Measurements from ENCODE around the gene TUBB2B. TPM values are rescaled to one million over a fixed set of nuclear protein-coding genes. Genes with fewer than 3 reads are reported as not detected.

Gene TUBB2B
- total RNA-seq, 1 experiment from 2014 or later: 1,817 TPM

- H3K4me3 ChIP-seq (ENCODE audit: insufficient read depth, low read depth, low read length): no peak overlapping the region
- no peaks in the 10 kb centered on the region for H3K27me3 ChIP-seq (ENCODE audit: control insufficient read depth, insufficient read depth, low read length)
- peaks cover 11% of the 10 kb centered on the region for H3K36me3 ChIP-seq (replicated peaks; ENCODE audit: control insufficient read depth, insufficient read depth, low read length)
- peak; percentile 43 for DNase-seq
Measured at GRCh38 chr6:3263096-3263495, 35.6 kb upstream of the TUBB2B start.

GRCh38 chr6:3261921-3262320 is 34.5 kb upstream of the TUBB2B start:
- Histone ChIP-seq H3K36me3 (replicated peaks; ENCODE audit: control insufficient read depth, insufficient read depth, low read length) (peaks cover 11% of the 10 kb centered on the region), H3K27me3 (ENCODE audit: control insufficient read depth, insufficient read depth, low read length) (peaks cover 2% of the 10 kb centered on the region; the same call in 1 of the 2 replicates)

DNA sequence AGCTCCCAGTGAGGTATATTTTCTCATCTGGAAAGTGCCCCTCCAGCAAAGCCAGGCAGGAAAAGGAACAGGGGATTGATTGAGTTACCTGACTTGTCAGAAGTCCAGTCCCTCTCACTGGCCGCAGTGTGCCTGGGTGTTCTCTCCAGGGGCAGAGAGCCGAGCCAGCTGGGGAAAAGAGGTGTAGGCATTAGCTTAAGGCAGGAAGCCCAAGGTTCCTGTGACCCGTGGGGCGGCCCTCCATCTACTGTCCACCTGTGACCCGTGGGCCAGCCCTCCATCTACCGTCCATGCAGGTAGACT is 34.0 kb upstream of the TUBB2B start:
- peaks cover 11% of the 10 kb centered on the region for H3K36me3 ChIP-seq (replicated peaks; ENCODE audit: control insufficient read depth, insufficient read depth, low read length)
- DNase-seq: no peak
- peaks cover 2% of the 10 kb centered on the region; the same call in 1 of the 2 replicates for H3K27me3 ChIP-seq (ENCODE audit: control insufficient read depth, insufficient read depth, low read length)
- no peak overlapping the region for H3K4me3 ChIP-seq (ENCODE audit: insufficient read depth, low read depth, low read length)

More at GRCh38 chr6:3261921-3262320, 34.5 kb upstream of the TUBB2B start:
- peak; percentile 37 for DNase-seq
- no peak overlapping the region for H3K4me3 ChIP-seq (ENCODE audit: insufficient read depth, low read depth, low read length)

- peaks cover 11% of the 10 kb centered on the region for H3K36me3 ChIP-seq (replicated peaks; ENCODE audit: control insufficient read depth, insufficient read depth, low read length)
- no peak overlapping the region for H3K4me3 ChIP-seq (ENCODE audit: insufficient read depth, low read depth, low read length)
- DNase-seq: peak; percentile 59
- peaks cover 2% of the 10 kb centered on the region; the same call in 1 of the 2 replicates for H3K27me3 ChIP-seq (ENCODE audit: control insufficient read depth, insufficient read depth, low read length)
Measured at GRCh38 chr6:3260772-3261517, 33.5 kb upstream of the TUBB2B start.

DNA sequence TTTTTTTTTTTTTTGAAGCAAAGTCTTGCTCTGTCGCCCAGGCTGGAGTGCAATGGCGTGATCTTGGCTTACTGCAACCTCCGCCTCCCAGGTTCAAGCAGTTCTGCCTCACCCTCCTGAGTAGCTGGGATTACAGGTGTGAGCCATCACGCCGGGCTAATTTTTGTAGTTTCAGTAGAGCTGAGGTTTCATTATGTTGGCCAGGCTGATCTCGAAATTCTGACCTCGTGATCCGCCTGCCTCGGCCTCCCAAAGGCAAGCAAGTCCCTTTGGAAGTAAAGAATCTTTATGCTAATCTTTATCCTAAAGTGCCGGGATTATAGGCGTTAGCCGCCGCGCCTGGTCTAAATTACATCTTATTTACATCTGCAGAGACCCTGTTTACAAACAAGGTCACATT is 32.8 kb upstream of the TUBB2B start:
- peaks cover 11% of the 10 kb centered on the region for H3K36me3 ChIP-seq (replicated peaks; ENCODE audit: control insufficient read depth, insufficient read depth, low read length)
- no peak overlapping the region for H3K4me3 ChIP-seq (ENCODE audit: insufficient read depth, low read depth, low read length)
- H3K27me3 ChIP-seq (ENCODE audit: control insufficient read depth, insufficient read depth, low read length): peaks cover 2% of the 10 kb centered on the region; the same call in 1 of the 2 replicates
- no peak for DNase-seq

- Histone ChIP-seq H3K4me3 (ENCODE audit: insufficient read depth, low read depth, low read length) (peak overlapping the region; percentile 97), H3K36me3 (replicated peaks; ENCODE audit: control insufficient read depth, insufficient read depth, low read length) (peaks cover 11% of the 10 kb centered on the region)
- DNase-seq: peak; percentile 71
Measured at GRCh38 chr6:3259491-3259958, 32.1 kb upstream of the TUBB2B start.

GRCh38 chr6:3258720-3259490 is 31.5 kb upstream of the TUBB2B start, which contains the start of gene PSMG4:
Gene PSMG4, plus strand, starts transcription at chr6:3258947. Its CDS starts 76 bp downstream, at chr6:3259023.
- H3K4me3 ChIP-seq (ENCODE audit: insufficient read depth, low read depth, low read length): peak within 1 kb of the TSS; percentile 97
- DNase-seq: peak; percentile 100
- H3K27me3 ChIP-seq (ENCODE audit: control insufficient read depth, insufficient read depth, low read length): peaks cover 2% of the 10 kb centered on the region; the same call in 1 of the 2 replicates
- peaks cover 6% of the 10 kb centered on the region for H3K36me3 ChIP-seq (replicated peaks; ENCODE audit: control insufficient read depth, insufficient read depth, low read length)

More at GRCh38 chr6:3259491-3259958, 32.1 kb upstream of the TUBB2B start:
- peaks cover 2% of the 10 kb centered on the region; the same call in 1 of the 2 replicates for H3K27me3 ChIP-seq (ENCODE audit: control insufficient read depth, insufficient read depth, low read length)

- Histone ChIP-seq H3K4me3 (ENCODE audit: insufficient read depth, low read depth, low read length) (peak overlapping the region; percentile 30), H3K27me3 (ENCODE audit: control insufficient read depth, insufficient read depth, low read length) (peaks cover 2% of the 10 kb centered on the region; the same call in 1 of the 2 replicates), H3K36me3 (replicated peaks; ENCODE audit: control insufficient read depth, insufficient read depth, low read length) (peaks cover 2% of the 10 kb centered on the region)
- DNase-seq: no peak
Measured at GRCh38 chr6:3258201-3258600, 30.7 kb upstream of the TUBB2B start.

- DNase-seq: no peak
- H3K36me3 ChIP-seq (replicated peaks; ENCODE audit: control insufficient read depth, insufficient read depth, low read length): no peaks in the 10 kb centered on the region
- no peak overlapping the region for H3K4me3 ChIP-seq (ENCODE audit: insufficient read depth, low read depth, low read length)
- peaks cover 7% of the 10 kb centered on the region for H3K27me3 ChIP-seq (ENCODE audit: control insufficient read depth, insufficient read depth, low read length)
Measured at GRCh38 chr6:3253597-3253961, 26.1 kb upstream of the TUBB2B start.

GRCh38 chr6:3252861-3253596 is 25.6 kb upstream of the TUBB2B start:
- Histone ChIP-seq H3K36me3 (replicated peaks; ENCODE audit: control insufficient read depth, insufficient read depth, low read length) (no peaks in the 10 kb centered on the region), H3K27me3 (ENCODE audit: control insufficient read depth, insufficient read depth, low read length) (peaks cover 7% of the 10 kb centered on the region), H3K4me3 (ENCODE audit: insufficient read depth, low read depth, low read length) (no peak overlapping the region)
- DNase-seq: peak; percentile 51

GRCh38 chr6:3252369-3252768 is 24.9 kb upstream of the TUBB2B start:
- Histone ChIP-seq H3K4me3 (ENCODE audit: insufficient read depth, low read depth, low read length) (no peak overlapping the region), H3K27me3 (ENCODE audit: control insufficient read depth, insufficient read depth, low read length) (peaks cover 7% of the 10 kb centered on the region), H3K36me3 (replicated peaks; ENCODE audit: control insufficient read depth, insufficient read depth, low read length) (no peaks in the 10 kb centered on the region)
- no peak for DNase-seq

DNA sequence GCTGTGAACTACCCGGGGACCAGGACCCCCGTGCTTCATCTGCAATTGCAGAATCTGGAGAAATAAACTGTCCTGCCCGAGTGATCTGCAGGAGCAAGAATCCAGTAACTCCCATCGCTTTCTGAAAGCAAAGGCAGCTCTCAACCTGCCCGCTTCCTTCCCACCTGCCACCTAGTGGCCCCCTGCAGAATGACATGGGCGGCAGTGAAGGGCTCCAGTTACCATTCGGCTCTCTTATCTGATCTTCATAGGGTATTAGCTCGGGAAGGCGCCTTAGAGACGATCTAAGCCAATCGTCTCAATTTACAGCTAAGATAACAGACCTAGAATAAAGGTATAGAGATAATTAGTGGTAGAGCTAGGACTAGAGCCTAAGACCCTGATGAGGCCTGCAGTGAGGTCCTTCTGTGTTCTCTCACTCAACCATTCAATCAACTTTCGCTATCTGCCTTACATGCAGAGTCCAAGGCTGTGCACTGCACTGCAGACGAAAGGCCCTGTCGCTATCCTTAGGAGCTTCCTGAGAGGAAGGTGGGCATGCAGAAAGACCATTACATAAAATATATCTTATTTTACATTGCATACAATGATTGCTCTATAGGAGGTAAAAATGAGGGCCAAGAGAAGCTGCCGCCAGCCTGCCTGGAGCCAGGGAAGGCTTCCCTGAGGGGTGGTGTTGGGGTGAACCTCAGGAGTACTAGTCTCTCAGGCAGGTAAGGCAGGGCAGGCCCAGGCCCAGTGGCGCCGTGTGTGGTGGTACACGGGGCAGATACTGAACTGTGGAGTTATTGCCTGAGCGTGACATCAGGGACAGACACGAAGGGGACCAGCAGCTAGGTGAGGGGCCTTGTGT is 24.2 kb upstream of the TUBB2B start:
- DNase-seq: peak; percentile 93
- H3K36me3 ChIP-seq (replicated peaks; ENCODE audit: control insufficient read depth, insufficient read depth, low read length): no peaks in the 10 kb centered on the region
- no peak overlapping the region for H3K4me3 ChIP-seq (ENCODE audit: insufficient read depth, low read depth, low read length)
- H3K27me3 ChIP-seq (ENCODE audit: control insufficient read depth, insufficient read depth, low read length): peaks cover 6% of the 10 kb centered on the region

GRCh38 chr6:3250231-3250675 is 22.8 kb upstream of the TUBB2B start:
- Histone ChIP-seq H3K27me3 (ENCODE audit: control insufficient read depth, insufficient read depth, low read length) (peaks cover 6% of the 10 kb centered on the region), H3K36me3 (replicated peaks; ENCODE audit: control insufficient read depth, insufficient read depth, low read length) (no peaks in the 10 kb centered on the region), H3K4me3 (ENCODE audit: insufficient read depth, low read depth, low read length) (no peak overlapping the region)
- no peak for DNase-seq

All from H7 (cell line).